Pancreas (tissue), 10 donors: Measurements from ENCODE around the gene TMEM212. TPM values are rescaled to one million over a fixed set of nuclear protein-coding genes. Genes with fewer than 3 reads are reported as not detected.
A peak's percentile ranks its signal among the peaks of the same experiment; 100 is the strongest.

Experiments used
- ATAC-seq, 4 donors: fragments of 200-7000 bp; cut with Tn5 transposase; one replicate each; pipeline versions ENCODE4 v1.8.0 to v1.9.1; 2020; ENCODE audit warnings: mild to moderate bottlenecking in 4 of 4, moderate library complexity in 4 of 4
- DNase-seq, 6 donors: peaks; one replicate each; pipeline ENCODE4 v3.0.0-alpha.2; 2020
- FAIRE-seq: peaks from 2 replicates; lab custom pipeline; 2012; peaks lifted over from hg19 to GRCh38; lab: Jason Lieb, UNC
- H3K27ac ChIP-seq, 4 donors: fragments of 200-600 bp; sonication (generic); 1 replicate in 3 of 4; 2 replicates in 1 of 4; pipeline versions ENCODE4 v1.5.0 to v1.8.0; 2020
- H3K27me3 ChIP-seq, 4 donors: fragments of 200-600 bp; one replicate each; pipeline ENCODE4 v1.8.0; 2021
- H3K36me3 ChIP-seq, 3 donors: fragments of 200-600 bp; sonication (generic) in 1 of 3; one replicate each; pipeline versions ENCODE4 v1.5.0 to v1.8.0; 2020 to 2021
- H3K4me1 ChIP-seq, 3 donors: fragments of 200-600 bp; one replicate each; pipeline ENCODE4 v1.8.0; 2021
- H3K4me3 ChIP-seq, 4 donors: fragments of 200-600 bp; sonication (generic) in 2 of 4; one replicate each; pipeline versions ENCODE4 v1.5.0 to v1.8.0; 2020 to 2021
- H3K9me3 ChIP-seq, 4 donors: fragments of 200-600 bp; one replicate each; pipeline ENCODE4 v1.8.0; 2021
- CTCF ChIP-seq, 4 donors: fragments of 200-600 bp; sonication (generic) in 3 of 4; IDR thresholded peaks; one replicate each; pipeline versions ENCODE4 v1.5.0 to v1.8.0; 2021; ENCODE audit warnings: antibody characterized with exemption in 4 of 4
- WGBS, 2 donors: extraction: QIAGEN DNeasy Blood & Tissue Kit; methylation state at CpG; one replicate each; pipeline ENCODE4 v1.1.7; 2013; 5-methylcytosine and 5-hydroxymethylcytosine counted together
- intact Hi-C, 3 donors: fragments of 100-400 bp; cut with DNase I; formaldehyde crosslinking; loops; one replicate each; pipeline versions ENCODE4 v1.11.1 to v1.14.2; 2022
- polyA plus RNA-seq, 2 donors: library from polyadenylated mRNA; stranded (reverse); fragments of 200-250 nt; gene quantifications; one replicate each; pipeline ENCODE4 v1.2.3, GENCODE V29; 2013
- total RNA-seq, 6 donors: library from RNA; stranded (reverse); fragmentation: NEBNext Ultra II Directional in 4 of 6; extraction: Animal tissue kit (Norgen Biotek cat#: 25700) in 4 of 6; gene quantifications; one replicate each; pipeline versions ENCODE4 v1.2.1 to v1.2.4, GENCODE V29; 2021 to 2023
- donor health status: healthy with polysubstance abuse.
- donor health status: DM: no; HTN: no; CAD: no; lungs with moderate emphysema.
- donor health status: DM: no; HTN: no; CAD: no.
- donor health status: control.
- donor health status: control.
- donor health status: Bipolar disorder and iron deficiency.
- donor health status: DM: yes; HTN: yes; CAD: no.
- donor health status: DM: no; HTN: no; CAD: no.
- donor health status: DM: no; HTN: no; CAD: no.
- donor health status: DM: yes; HTN: yes; CAD: no.

Gene TMEM212
- total and polyA plus RNA-seq, 8 donors, result not detected

GRCh38 chr3:171832989-171833388, 10.2 kb upstream of the TMEM212 start:
- Histone ChIP-seq H3K4me3 (no peak overlapping the region), H3K9me3 (no peaks in the 10 kb centered on the region), H3K27me3 (no peaks in the 10 kb centered on the region), H3K4me1 (peaks cover 9 to 43% (median 24%) of the 10 kb centered on the region in 3 donors), H3K36me3 (no peaks in the 10 kb centered on the region), H3K27ac (peak overlapping the region in 2 of 4 donors; percentile 52 to 60)
- no peak for TF ChIP-seq CTCF (IDR thresholded peaks at IDR 0.05)
- DNase-seq (no peak), ATAC-seq (no peak), FAIRE-seq (no peak)
- WGBS, 2 donors, result 79 to 87% methylated on average over 5 of the region's 5 CpGs
- intact Hi-C loops, result no loop called here

GRCh38 chr3:171833789-171834460, 9.2 kb upstream of the TMEM212 start:
- Histone ChIP-seq H3K9me3 (no peaks in the 10 kb centered on the region), H3K36me3 (no peaks in the 10 kb centered on the region), H3K27ac (peak overlapping the region in 2 of 4 donors; percentile 52 to 60), H3K27me3 (no peaks in the 10 kb centered on the region), H3K4me1 (peaks cover 9 to 43% (median 27%) of the 10 kb centered on the region in 3 donors), H3K4me3 (no peak overlapping the region)
- peak in 2 of 4 donors; percentile 10 to 20 for TF ChIP-seq CTCF (IDR thresholded peaks at IDR 0.05)
- intact Hi-C loops, result no loop called here
- FAIRE-seq (no peak), DNase-seq (peak in 1 of 6 donors; percentile 30), ATAC-seq (peak; percentile 45 to 68 (median 63))
- 6 to 7% methylated on average over 3 of the region's 3 CpGs for WGBS, 2 donors

- Histone ChIP-seq H3K27ac (peak overlapping the region in 2 of 4 donors; percentile 52 to 60), H3K4me3 (no peak overlapping the region), H3K9me3 (no peaks in the 10 kb centered on the region), H3K4me1 (peaks cover 9 to 38% (median 27%) of the 10 kb centered on the region in 3 donors), H3K27me3 (no peaks in the 10 kb centered on the region), H3K36me3 (no peaks in the 10 kb centered on the region)
- FAIRE-seq (no peak), DNase-seq (no peak), ATAC-seq (peak in 1 of 4 donors; percentile 32)
- intact Hi-C loops, result no loop called here
- 56 to 69% methylated on average over 5 of the region's 5 CpGs for WGBS, 2 donors
- no peak for TF ChIP-seq CTCF (IDR thresholded peaks at IDR 0.05)
Observed at GRCh38 chr3:171834461-171834801, 8.7 kb upstream of the TMEM212 start.

- peak in 1 of 4 donors; percentile 13 for ATAC-seq
- Histone ChIP-seq H3K4me1 (peaks cover 9 to 31% (median 23%) of the 10 kb centered on the region in 3 donors), H3K36me3 (no peaks in the 10 kb centered on the region), H3K27me3 (no peaks in the 10 kb centered on the region), H3K4me3 (no peak overlapping the region), H3K27ac (peak overlapping the region in 2 of 4 donors; percentile 52 to 60), H3K9me3 (no peaks in the 10 kb centered on the region)
- intact Hi-C loops, result no loop called here
- no peak for DNase-seq
- FAIRE-seq, result no peak
- TF ChIP-seq CTCF (IDR thresholded peaks at IDR 0.05), result no peak
- WGBS, 2 donors, result 87 to 92% methylated on average over 5 of the region's 5 CpGs
Observed at GRCh38 chr3:171835116-171835515, 8.0 kb upstream of the TMEM212 start.

GRCh38 chr3:171835613-171836012, 7.5 kb upstream of the TMEM212 start:
- intact Hi-C loops, result no loop called here
- peak overlapping the region in 1 of 4 donors; percentile 13 for H3K27ac ChIP-seq
- no peak for TF ChIP-seq CTCF (IDR thresholded peaks at IDR 0.05)
- no peaks in the 10 kb centered on the region for H3K27me3 ChIP-seq
- H3K36me3 ChIP-seq, result no peaks in the 10 kb centered on the region
- 84 to 87% methylated on average over 2 of the region's 2 CpGs for WGBS, 2 donors
- no peaks in the 10 kb centered on the region for H3K9me3 ChIP-seq
- ATAC-seq (no peak), FAIRE-seq (no peak), DNase-seq (no peak)
- no peak overlapping the region for H3K4me3 ChIP-seq
- peaks cover 11 to 31% (median 24%) of the 10 kb centered on the region in 3 donors for H3K4me1 ChIP-seq
